Measurements from ENCODE around the gene CKS1B.

Gene CKS1B

GRCh38 chr1:155016231-155016831 is 41.9 kb downstream of the CKS1B start:
- DNase-seq, result no peak

- no peak for DNase-seq
Measured at GRCh38 chr1:155017041-155017945, 42.8 kb downstream of the CKS1B start.

GRCh38 chr1:155017946-155018316 is 43.5 kb downstream of the CKS1B start:
- no peak for DNase-seq

GRCh38 chr1:155018617-155019348 is 44.3 kb downstream of the CKS1B start:
- no peak for DNase-seq

- no peak for DNase-seq
Measured at GRCh38 chr1:155019377-155020245, 45.1 kb downstream of the CKS1B start.

GRCh38 chr1:155022136-155022926 is 47.9 kb downstream of the CKS1B start:
- no peak for DNase-seq

- no peak for DNase-seq
Measured at GRCh38 chr1:155022927-155023236, 48.4 kb downstream of the CKS1B start.

GRCh38 chr1:155023627-155024026 is 49.1 kb downstream of the CKS1B start:
- DNase-seq, result no peak

GRCh38 chr1:155024315-155024714 is 49.8 kb downstream of the CKS1B start:
- DNase-seq, result no peak

- DNase-seq, result no peak
Measured at GRCh38 chr1:155026154-155026553, 51.7 kb downstream of the CKS1B start.

- no peak for DNase-seq
Measured at GRCh38 chr1:155026588-155026987, 52.1 kb downstream of the CKS1B start.

Measured in cortex of kidney (tissue), 1 donor.